GM18861 (cell line): ENCODE results near the gene SCAPER.
"Not testable (repeated sequence)": the region's sequence is repeated elsewhere in the genome, so short reads cannot be mapped to it uniquely, and the experiment has no call there.

ENCODE experiments used
- ATAC-seq: cut with Tn5 transposase; IDR thresholded peaks from one replicate; pipeline ENCODE4 v1.9.1; 2021; ENCODE audit not compliant: unreplicated experiment

SCAPER gene

GRCh38 chr15:76332796-76333195 is 572.3 kb downstream of the SCAPER start:
- no peak for ATAC-seq

- no peak for ATAC-seq
These were observed 575.0 kb downstream of the SCAPER start for GRCh38 chr15:76330080-76330680.

GRCh38 chr15:76328958-76329357 is 576.2 kb downstream of the SCAPER start:
- no peak for ATAC-seq

GRCh38 chr15:76328106-76328696 is 576.9 kb downstream of the SCAPER start:
- ATAC-seq = no peak

GRCh38 chr15:76327191-76328105 is 577.7 kb downstream of the SCAPER start:
- ATAC-seq = no peak

- ATAC-seq = no peak
These were observed 579.4 kb downstream of the SCAPER start for GRCh38 chr15:76325704-76326103.

- no peak for ATAC-seq
These were observed 581.1 kb downstream of the SCAPER start for GRCh38 chr15:76324066-76324465.

GRCh38 chr15:76321602-76322001 is 583.5 kb downstream of the SCAPER start:
- ATAC-seq = no peak

- no peak for ATAC-seq
These were observed 584.0 kb downstream of the SCAPER start for GRCh38 chr15:76321171-76321570.

- ATAC-seq = no peak
These were observed 585.1 kb downstream of the SCAPER start for GRCh38 chr15:76320012-76320411.

- ATAC-seq = no peak
These were observed 591.4 kb downstream of the SCAPER start for GRCh38 chr15:76313731-76314130.

- not testable (repeated sequence) for ATAC-seq
These were observed 592.0 kb downstream of the SCAPER start for GRCh38 chr15:76313175-76313567.

GRCh38 chr15:76312540-76313174 is 592.5 kb downstream of the SCAPER start:
- no peak for ATAC-seq

- ATAC-seq = peak; percentile 93
These were observed 593.8 kb downstream of the SCAPER start, which contains the start of gene ETFA for GRCh38 chr15:76311100-76311953. TSS of gene ETFA (minus strand) at chr15:76311469. CDS start at chr15:76311388, 81 bp downstream.

- no peak for ATAC-seq
These were observed 594.6 kb downstream of the SCAPER start for GRCh38 chr15:76310475-76311099.

- no peak for ATAC-seq
These were observed 595.4 kb downstream of the SCAPER start for GRCh38 chr15:76309601-76310330.

- no peak for ATAC-seq
These were observed 601.2 kb downstream of the SCAPER start for GRCh38 chr15:76303909-76304308.

- no peak for ATAC-seq
These were observed 605.4 kb downstream of the SCAPER start for GRCh38 chr15:76299786-76300185.

GRCh38 chr15:76298986-76299385 is 606.2 kb downstream of the SCAPER start:
- ATAC-seq = no peak
